Kidney (tissue), 14 donors: ENCODE measurements around the gene HECTD1. TPM values are rescaled to one million over a fixed set of nuclear protein-coding genes. Genes with fewer than 3 reads are reported as not detected.

Experiments used
- DNase-seq, 5 donors: peaks; one replicate each; pipeline ENCODE4 v3.0.0-alpha.2; 2013 to 2020
- FAIRE-seq: peaks from 2 replicates; lab custom pipeline; 2012; peaks lifted over from hg19 to GRCh38; lab: Jason Lieb, UNC
- H3K27ac ChIP-seq, 2 donors: one replicate each; pipeline ENCODE4 v1.7.0; 2013; ENCODE audit warnings: low read depth in 2 of 2, low read length in 2 of 2, inconsistent platforms in 1 of 2
- H3K27me3 ChIP-seq: one replicate; pipeline ENCODE4 v1.7.1; 2013; ENCODE audit warnings: low read length, inconsistent platforms; ENCODE audit not compliant: control insufficient read depth, insufficient read depth
- H3K36me3 ChIP-seq, 3 donors: one replicate each; pipeline versions ENCODE4 v1.7.0 to v1.7.1; 2013; ENCODE audit warnings: low read length in 3 of 3, control low read depth in 1 of 3, inconsistent platforms in 1 of 3; ENCODE audit not compliant: insufficient read depth in 3 of 3, control insufficient read depth in 2 of 3
- H3K4me1 ChIP-seq, 3 donors: one replicate each; pipeline versions ENCODE4 v1.7.0 to v1.7.1; 2013; ENCODE audit warnings: low read length in 3 of 3, inconsistent platforms in 1 of 3, low read depth in 1 of 3; ENCODE audit not compliant: control insufficient read depth in 2 of 3, insufficient read depth in 2 of 3
- H3K4me3 ChIP-seq, 3 donors: one replicate each; pipeline versions ENCODE4 v1.7.0 to v1.8.1; 2013; ENCODE audit warnings: low read length in 3 of 3, control low read depth in 1 of 3, inconsistent platforms in 1 of 3
- H3K9ac ChIP-seq, 3 donors: one replicate each; pipeline versions ENCODE4 v1.7.0 to v1.7.1; 2013; ENCODE audit warnings: low read length in 3 of 3, control low read depth in 1 of 3, inconsistent platforms in 1 of 3
- H3K9me3 ChIP-seq, 3 donors: one replicate each; pipeline versions ENCODE4 v1.7.0 to v1.7.1; 2013; ENCODE audit warnings: low read length in 3 of 3, control low read depth in 1 of 3, inconsistent platforms in 1 of 3; ENCODE audit not compliant: control insufficient read depth in 2 of 3, insufficient read depth in 1 of 3
- CTCF ChIP-seq: IDR thresholded peaks from 3 replicates; pipeline ENCODE4 v1.5.1; 2012; ENCODE audit warnings: mild to moderate bottlenecking, moderate library complexity, borderline replicate concordance; ENCODE audit not compliant: insufficient read depth; ENCODE audit errors: extremely low read depth
- intact Hi-C: fragments of 100-400 bp; cut with DNase I; formaldehyde crosslinking; loops from one replicate; pipeline ENCODE4 v1.11.1; 2022
- polyA plus RNA-seq: library from polyadenylated mRNA; stranded (reverse); fragments of 350-450 nt; fragmentation: Illumina TruSeq; extraction: RNeasy Lipid Tissue Mini Kit (QIAGEN cat#74804); gene quantifications from one replicate; pipeline ENCODE4 v1.2.3, GENCODE V29; 2014; ENCODE audit warnings: low read depth, low replicate concordance; ENCODE audit not compliant: insufficient read depth
- total RNA-seq: library from RNA; stranded (reverse); fragmentation: NEBNext Ultra II Directional; extraction: Animal tissue kit (Norgen Biotek cat#: 25700); gene quantifications from one replicate; pipeline ENCODE4 v1.2.1, GENCODE V29; 2021
- donor health status: control.
- donor health status: control.
- donor health status: control.
- donor health status: control.
- donor health status: control.
- donor health status: DM: yes; HTN: yes; CAD: no.
- donor health status: Normal renal cell carcinoma (clear cell type).

HECTD1 gene
- total and polyA plus RNA-seq, 2 donors from 2014 or later: 35.5 to 164 TPM

GRCh38 chr14:31229638-31230572, 22.3 kb upstream of the HECTD1 start:
- FAIRE-seq (no peak), DNase-seq (peak in 2 of 5 donors; percentile 21 to 28)
- Histone ChIP-seq H3K9me3 (no peaks in the 10 kb centered on the region), H3K4me3 (peak overlapping the region in 1 of 3 donors; percentile 47), H3K27ac (peak overlapping the region; percentile 63 to 64), H3K4me1 (peaks cover 0 to 16% (median 0%) of the 10 kb centered on the region in 3 donors), H3K9ac (peak overlapping the region in 1 of 3 donors; percentile 29), H3K27me3 (no peaks in the 10 kb centered on the region), H3K36me3 (no peaks in the 10 kb centered on the region)
- intact Hi-C loops: no loop called here
- no peak for TF ChIP-seq CTCF

- Histone ChIP-seq H3K4me3 (no peak overlapping the region), H3K36me3 (no peaks in the 10 kb centered on the region), H3K27ac (peak overlapping the region; percentile 63 to 64), H3K27me3 (no peaks in the 10 kb centered on the region), H3K9me3 (no peaks in the 10 kb centered on the region), H3K9ac (peak overlapping the region in 1 of 3 donors; percentile 53), H3K4me1 (peaks cover 0 to 16% (median 0%) of the 10 kb centered on the region in 3 donors)
- FAIRE-seq (no peak), DNase-seq (no peak)
- no peak for TF ChIP-seq CTCF
- intact Hi-C loops: no loop called here
Measured at GRCh38 chr14:31229009-31229408, 21.4 kb upstream of the HECTD1 start.

- Histone ChIP-seq H3K9ac (peak overlapping the region in 1 of 3 donors; percentile 53), H3K4me1 (peaks cover 0 to 13% (median 0%) of the 10 kb centered on the region in 3 donors), H3K36me3 (no peaks in the 10 kb centered on the region), H3K27me3 (no peaks in the 10 kb centered on the region), H3K4me3 (no peak overlapping the region), H3K27ac (peak overlapping the region; percentile 63 to 64), H3K9me3 (no peaks in the 10 kb centered on the region)
- peak; percentile 39 for FAIRE-seq
- intact Hi-C loops: no loop called here
- DNase-seq: peak in 1 of 5 donors; percentile 9
- no peak for TF ChIP-seq CTCF
Measured at GRCh38 chr14:31228533-31228932, 20.9 kb upstream of the HECTD1 start.
